Measurements from ENCODE around the gene CTTNBP2NL.

The CTTNBP2NL gene

GRCh38 chr1:112458756-112459155 is 62.7 kb downstream of the CTTNBP2NL start:
- H3K4me3 ChIP-seq (ENCODE audit: low read depth, low read length) = no peak overlapping the region
- H3K36me3 ChIP-seq = peaks cover 35% of the 10 kb centered on the region
- no peak overlapping the region for H3K27ac ChIP-seq
- no peaks in the 10 kb centered on the region for H3K27me3 ChIP-seq (ENCODE audit: insufficient read depth, low read depth, severe bottlenecking)
- no peak for DNase-seq
- no peak for TF ChIP-seq CTCF (IDR thresholded peaks at IDR 0.05; ENCODE audit: low read depth, low read length)
- no peaks in the 10 kb centered on the region for H3K9me3 ChIP-seq (ENCODE audit: severe bottlenecking)

- Histone ChIP-seq H3K36me3 (peaks cover 22% of the 10 kb centered on the region), H3K27ac (no peak overlapping the region), H3K27me3 (ENCODE audit: insufficient read depth, low read depth, severe bottlenecking) (no peaks in the 10 kb centered on the region), H3K9me3 (ENCODE audit: severe bottlenecking) (no peaks in the 10 kb centered on the region), H3K4me3 (ENCODE audit: low read depth, low read length) (no peak overlapping the region)
- TF ChIP-seq CTCF (IDR thresholded peaks at IDR 0.05; ENCODE audit: low read depth, low read length) = no peak
- no peak for DNase-seq
Observed at GRCh38 chr1:112460615-112461014, 64.6 kb downstream of the CTTNBP2NL start.

GRCh38 chr1:112461200-112461871 is 65.3 kb downstream of the CTTNBP2NL start:
- Histone ChIP-seq H3K27me3 (ENCODE audit: insufficient read depth, low read depth, severe bottlenecking) (no peaks in the 10 kb centered on the region), H3K27ac (no peak overlapping the region), H3K4me3 (ENCODE audit: low read depth, low read length) (no peak overlapping the region), H3K36me3 (peaks cover 18% of the 10 kb centered on the region), H3K9me3 (ENCODE audit: severe bottlenecking) (no peaks in the 10 kb centered on the region)
- no peak for TF ChIP-seq CTCF (IDR thresholded peaks at IDR 0.05; ENCODE audit: low read depth, low read length)
- no peak for DNase-seq

GRCh38 chr1:112462953-112463279 is 66.9 kb downstream of the CTTNBP2NL start:
- no peaks in the 10 kb centered on the region for H3K9me3 ChIP-seq (ENCODE audit: severe bottlenecking)
- H3K4me3 ChIP-seq (ENCODE audit: low read depth, low read length) = no peak overlapping the region
- peaks cover 6% of the 10 kb centered on the region; the same call in 1 of the 2 replicates for H3K36me3 ChIP-seq
- no peak overlapping the region for H3K27ac ChIP-seq
- H3K27me3 ChIP-seq (ENCODE audit: insufficient read depth, low read depth, severe bottlenecking) = no peaks in the 10 kb centered on the region
- DNase-seq = no peak
- no peak for TF ChIP-seq CTCF (IDR thresholded peaks at IDR 0.05; ENCODE audit: low read depth, low read length)

GRCh38 chr1:112464501-112464900 is 68.5 kb downstream of the CTTNBP2NL start:
- DNase-seq = no peak
- no peak for TF ChIP-seq CTCF (IDR thresholded peaks at IDR 0.05; ENCODE audit: low read depth, low read length)

GRCh38 chr1:112465122-112465521 is 69.1 kb downstream of the CTTNBP2NL start:
- Histone ChIP-seq H3K4me3 (ENCODE audit: low read depth, low read length) (no peak overlapping the region), H3K27me3 (ENCODE audit: insufficient read depth, low read depth, severe bottlenecking) (no peaks in the 10 kb centered on the region), H3K9me3 (ENCODE audit: severe bottlenecking) (no peaks in the 10 kb centered on the region), H3K36me3 (no peaks in the 10 kb centered on the region), H3K27ac (no peak overlapping the region)
- DNase-seq = no peak
- no peak for TF ChIP-seq CTCF (IDR thresholded peaks at IDR 0.05; ENCODE audit: low read depth, low read length)

More at GRCh38 chr1:112464501-112464900, 68.5 kb downstream of the CTTNBP2NL start:
- Histone ChIP-seq H3K27me3 (ENCODE audit: insufficient read depth, low read depth, severe bottlenecking) (no peaks in the 10 kb centered on the region), H3K27ac (no peak overlapping the region), H3K36me3 (no peaks in the 10 kb centered on the region), H3K4me3 (ENCODE audit: low read depth, low read length) (no peak overlapping the region), H3K9me3 (ENCODE audit: severe bottlenecking) (no peaks in the 10 kb centered on the region)

Measured in WERI-Rb-1 (cell line).